GM19238 (cell line): ENCODE results near the gene ACAP1.
"Not testable (repeated sequence)": the region's sequence is repeated elsewhere in the genome, so short reads cannot be mapped to it uniquely, and the experiment has no call there.

Source experiments
- DNase-seq: peaks from one replicate; pipeline ENCODE4 v3.0.0; 2011; ENCODE audit warnings: low spot score; ENCODE audit not compliant: insufficient read length

Gene ACAP1

DNA sequence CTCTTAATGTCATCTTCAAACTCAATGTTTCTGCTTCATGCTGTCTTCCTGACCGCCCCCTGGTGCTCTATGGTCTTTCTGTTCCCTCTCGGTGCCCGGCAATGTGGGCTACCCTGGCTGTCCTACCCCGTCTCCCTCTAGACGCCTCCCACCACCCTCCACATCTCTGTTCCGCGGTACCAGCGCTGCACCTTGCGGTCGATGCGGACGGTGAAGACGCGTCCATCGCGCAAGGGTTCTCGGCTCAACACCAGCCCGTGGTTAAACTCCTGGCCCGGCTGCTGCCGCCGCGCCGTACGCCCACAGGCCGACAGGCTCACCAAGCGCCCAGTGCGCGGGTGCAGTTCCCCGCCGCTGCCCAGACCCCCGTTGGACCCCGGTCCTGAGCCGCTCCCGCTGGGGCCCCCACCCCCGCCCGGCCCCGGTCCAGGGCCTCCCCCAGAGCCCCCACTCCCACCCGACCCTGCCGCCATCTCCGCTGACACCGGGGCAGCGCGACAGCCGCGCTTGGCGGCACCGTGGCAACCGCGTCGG, 7.4 kb upstream of the ACAP1 start, which contains the start of gene NEURL4:
Gene NEURL4, minus strand, starts transcription at position 496 of the 534 bp plus-strand sequence. Its CDS starts 23 bp downstream, at position 473.
- peak; percentile 61 for DNase-seq

DNA sequence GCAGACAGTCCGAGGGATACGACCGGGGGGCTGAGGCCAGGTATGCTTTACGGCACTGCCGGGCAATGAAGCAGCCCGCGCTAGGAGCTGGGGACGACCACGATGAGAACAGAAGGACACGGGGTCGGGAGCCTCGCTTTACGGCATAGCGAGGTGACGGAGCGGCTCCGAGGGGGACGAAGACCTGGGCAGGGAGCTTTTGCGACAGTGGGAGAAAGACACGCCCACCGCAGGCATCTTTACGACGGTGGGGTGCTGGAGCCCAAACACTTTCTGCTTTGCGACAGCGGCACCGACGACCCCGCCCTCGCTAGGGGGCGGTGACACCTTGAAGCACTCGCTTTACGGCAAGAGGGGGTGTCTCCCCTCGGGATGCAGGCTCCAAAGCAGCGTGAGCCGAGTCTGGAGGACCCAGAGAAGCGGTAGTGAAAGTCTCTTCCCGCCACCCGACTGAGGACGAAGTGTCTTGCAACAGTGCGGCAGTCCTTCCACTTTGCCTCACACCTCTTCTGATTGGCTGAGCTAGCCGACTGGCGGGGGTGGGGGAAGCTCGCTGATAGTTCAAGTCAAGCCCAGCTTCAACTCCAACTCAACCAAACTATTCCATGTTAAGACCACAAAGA, 6.8 kb upstream of the ACAP1 start:
- DNase-seq: peak; percentile 97

DNA sequence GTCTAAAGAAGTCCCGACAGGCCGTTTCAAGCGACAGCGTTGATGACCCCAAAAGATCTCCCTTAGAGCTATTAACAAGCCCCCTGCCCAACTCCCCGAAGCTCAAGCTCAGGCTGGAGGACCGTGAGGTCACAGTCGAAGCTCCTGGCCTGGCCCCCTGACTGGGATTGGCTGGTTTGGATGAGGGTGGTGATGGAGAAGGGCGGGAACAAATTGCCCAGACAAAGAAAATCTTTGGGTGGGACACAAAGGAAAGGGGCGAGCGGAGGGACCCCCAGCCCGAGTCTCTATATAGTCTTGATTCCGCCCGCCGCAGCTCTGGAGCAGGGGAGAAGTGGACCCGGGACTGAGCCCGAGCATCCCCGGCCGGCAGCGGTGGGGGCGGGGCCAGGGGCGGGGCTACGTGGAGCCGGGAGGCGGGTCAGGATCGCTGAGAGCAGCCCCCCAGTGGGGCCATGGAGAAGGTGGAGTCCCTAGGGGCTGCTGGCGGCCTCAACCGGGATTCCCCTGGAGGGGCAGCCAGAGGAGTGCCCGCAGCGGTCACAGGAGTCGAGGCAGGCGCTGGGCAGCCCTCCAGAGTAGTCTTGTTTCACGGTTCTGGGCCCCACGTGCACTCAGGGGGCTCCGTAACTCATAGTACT, 6.2 kb upstream of the ACAP1 start:
- DNase-seq: peak; percentile 87

DNA sequence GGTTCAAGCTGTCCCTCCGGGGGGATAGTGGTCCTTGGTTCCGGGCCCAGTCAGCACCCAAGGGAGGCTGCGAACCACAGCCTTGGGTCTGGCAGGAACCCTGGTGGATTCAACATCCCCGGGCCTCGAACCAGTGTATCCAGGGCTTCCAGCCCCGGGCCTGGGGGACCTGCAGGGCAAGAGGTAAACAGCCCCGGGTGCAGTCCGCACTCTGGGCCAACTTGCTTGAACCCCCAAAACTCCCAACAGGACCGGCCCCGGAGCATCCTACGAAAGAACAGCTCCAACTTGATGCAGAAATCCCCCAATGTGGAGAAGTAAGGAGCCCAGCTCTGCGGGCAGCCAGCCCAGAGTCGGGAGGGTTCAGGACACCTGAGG, 5.7 kb upstream of the ACAP1 start:
- no peak for DNase-seq

DNA sequence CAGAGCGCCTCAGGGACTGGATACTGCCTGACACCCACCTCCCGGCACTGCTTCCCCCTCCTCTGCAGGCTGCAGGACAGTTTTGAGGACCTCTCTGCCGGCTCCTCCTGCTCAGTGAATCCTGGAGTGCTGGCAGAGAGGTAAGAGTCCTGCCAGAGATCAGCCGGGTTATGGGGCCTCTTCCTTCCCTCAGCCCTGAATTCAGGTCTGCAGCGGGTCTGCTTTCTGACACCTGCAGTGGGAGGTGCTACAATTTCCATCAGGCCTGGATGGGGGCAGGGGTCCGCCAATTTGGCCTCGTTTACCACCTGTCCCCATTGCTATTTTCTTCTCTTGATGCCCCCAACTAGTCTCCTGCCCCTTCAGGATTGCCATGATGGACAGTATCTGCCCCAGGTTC, 4.2 kb upstream of the ACAP1 start:
- no peak for DNase-seq

DNA sequence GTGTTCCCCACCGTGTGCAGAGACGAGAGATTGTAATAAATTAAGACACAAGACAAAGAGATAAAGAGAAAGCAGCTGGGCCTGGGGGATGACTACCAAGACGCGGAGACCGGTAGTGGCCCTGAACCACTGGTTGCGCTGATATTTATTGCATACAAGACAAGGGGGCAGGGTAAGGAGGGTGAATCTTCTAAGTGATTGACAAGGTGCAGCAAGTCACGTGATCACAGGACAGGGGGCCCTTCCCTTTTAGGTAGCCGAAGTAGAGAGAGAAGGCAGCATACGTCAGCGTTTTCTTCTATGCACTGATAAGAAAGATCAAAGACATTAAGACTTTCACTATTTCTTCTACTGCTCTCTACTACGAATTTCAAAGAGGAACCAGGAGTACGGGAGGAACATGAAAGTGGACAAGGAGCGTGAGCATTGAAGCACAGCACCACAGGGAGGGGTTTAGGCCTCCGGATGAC, 3.7 kb upstream of the ACAP1 start:
- DNase-seq: not testable (repeated sequence)

DNA sequence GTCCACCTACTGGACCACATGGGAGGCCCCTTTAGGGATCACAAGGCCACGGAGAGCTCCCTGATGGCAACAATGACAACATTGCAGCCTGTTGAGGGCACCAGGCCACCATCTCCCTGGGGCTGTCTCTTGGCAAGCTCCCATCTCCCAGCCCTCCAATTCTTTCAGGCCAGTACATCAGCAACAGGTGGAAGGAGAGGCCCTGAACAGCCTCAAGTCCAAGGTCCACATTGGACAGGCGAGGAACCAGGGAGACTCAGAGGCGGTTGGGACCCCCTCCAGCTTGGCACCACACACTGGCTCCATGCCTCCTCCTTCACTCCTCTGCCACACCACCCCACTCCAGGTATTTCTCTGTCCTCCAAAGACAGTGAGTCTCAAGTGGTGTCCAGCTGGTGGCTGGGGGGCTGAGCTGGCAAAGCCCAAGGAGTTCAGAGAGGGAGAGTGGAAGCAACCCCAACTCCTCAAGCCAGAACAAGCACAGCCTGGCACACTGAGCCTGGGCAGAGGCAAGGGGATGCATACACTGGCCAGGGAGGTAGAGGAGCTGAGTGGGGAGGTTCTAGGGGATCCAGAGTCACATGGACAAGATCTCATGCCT, 1.3 kb upstream of the ACAP1 start:
- DNase-seq: no peak

DNA sequence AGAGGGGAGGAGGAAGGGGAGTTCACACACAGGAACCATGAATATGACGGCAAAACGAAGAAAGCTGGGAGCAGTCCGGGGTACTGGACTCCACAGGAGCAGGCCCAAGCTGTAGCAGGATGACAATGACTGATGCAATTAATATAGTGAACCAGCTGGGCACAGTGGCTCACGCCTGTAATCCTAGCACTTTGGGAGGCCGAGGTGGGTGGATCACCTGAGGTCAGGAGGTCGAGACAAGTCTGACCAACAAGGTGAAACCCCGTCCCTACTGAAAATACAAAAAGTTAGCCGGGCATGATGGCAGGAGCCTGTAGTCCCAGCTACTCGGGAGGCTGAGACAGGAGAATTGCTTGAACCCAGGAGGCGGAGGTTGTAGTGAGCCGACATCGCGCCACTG, 564 bp upstream of the ACAP1 start:
- DNase-seq: not testable (repeated sequence)

DNA sequence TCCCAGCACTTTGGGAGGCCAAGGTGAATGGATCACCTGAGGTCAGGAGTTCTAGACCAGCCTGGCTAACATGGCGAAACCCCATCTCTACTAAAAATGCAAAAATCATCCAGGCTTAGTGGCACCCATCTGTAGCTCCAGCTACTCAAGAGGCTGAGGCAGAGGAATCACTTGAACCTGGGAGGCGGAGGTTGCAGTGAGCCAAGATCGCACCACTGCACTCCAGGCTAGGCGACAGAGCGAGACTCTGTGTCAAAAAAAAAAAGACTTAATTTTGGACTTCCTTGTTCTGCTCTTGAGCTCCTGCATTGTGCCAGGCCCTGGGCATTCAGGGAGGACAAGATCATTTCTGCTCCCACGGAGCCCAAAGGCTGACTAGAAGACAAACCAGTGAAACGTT, 1.3 kb downstream of the ACAP1 start:
- DNase-seq: not testable (repeated sequence)

DNA sequence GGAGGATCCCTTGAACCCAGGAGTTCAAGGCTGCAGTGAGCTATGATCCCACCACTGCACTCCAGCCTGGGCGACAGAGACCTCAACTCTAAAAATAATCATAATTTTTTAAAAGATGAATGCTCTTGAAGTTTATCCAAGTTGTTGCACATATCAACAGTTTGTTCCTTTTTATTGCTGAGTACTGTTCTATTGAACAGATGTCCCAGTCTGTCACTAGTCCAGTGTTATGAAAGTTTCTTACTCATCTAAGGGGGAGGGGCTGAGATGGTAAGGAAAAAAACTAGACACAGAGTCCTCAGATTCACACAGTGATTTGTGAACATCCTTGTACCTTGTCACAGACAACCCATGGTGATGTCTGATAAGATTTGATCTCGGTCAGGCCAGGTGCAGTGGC, 3.9 kb downstream of the ACAP1 start:
- DNase-seq: no peak

DNA sequence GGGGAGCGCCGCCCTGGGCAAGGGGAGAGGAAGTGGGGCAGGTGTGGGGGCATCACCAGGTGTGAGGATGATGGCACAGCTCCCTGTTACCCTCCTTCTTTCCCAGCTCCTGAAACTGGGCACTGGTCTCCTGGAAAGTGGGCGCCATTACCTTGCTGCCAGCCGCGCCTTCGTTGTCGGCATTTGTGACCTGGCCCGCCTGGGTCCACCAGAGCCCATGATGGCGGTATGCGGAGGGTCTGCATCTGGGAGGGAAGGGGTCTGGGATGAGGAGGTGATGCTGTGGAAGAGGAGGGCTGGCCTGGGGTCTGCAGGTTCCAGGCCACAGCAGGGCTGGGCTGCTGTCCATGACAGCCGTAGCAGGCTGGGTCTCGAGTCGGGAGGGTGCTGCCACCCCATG, 5.5 kb downstream of the ACAP1 start:
- DNase-seq: no peak

DNA sequence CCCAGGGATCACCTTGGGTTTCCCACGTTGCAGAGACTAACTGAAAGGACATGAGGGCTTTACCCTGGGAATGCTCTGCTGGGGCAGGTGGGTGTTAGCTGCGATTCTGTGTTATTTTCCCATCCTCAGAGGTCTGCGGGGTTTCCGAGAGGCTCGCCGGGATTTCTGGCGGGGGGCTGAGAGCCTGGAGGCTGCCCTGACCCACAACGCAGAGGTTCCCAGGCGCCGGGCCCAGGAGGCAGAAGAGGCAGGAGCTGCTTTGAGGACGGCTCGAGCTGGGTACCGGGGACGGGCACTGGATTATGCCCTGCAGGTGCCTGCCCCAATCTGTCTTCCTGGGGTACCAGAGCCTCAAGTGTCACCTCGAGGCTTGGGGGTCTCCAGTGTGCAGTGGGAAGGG, 6.9 kb downstream of the ACAP1 start:
- no peak for DNase-seq

DNA sequence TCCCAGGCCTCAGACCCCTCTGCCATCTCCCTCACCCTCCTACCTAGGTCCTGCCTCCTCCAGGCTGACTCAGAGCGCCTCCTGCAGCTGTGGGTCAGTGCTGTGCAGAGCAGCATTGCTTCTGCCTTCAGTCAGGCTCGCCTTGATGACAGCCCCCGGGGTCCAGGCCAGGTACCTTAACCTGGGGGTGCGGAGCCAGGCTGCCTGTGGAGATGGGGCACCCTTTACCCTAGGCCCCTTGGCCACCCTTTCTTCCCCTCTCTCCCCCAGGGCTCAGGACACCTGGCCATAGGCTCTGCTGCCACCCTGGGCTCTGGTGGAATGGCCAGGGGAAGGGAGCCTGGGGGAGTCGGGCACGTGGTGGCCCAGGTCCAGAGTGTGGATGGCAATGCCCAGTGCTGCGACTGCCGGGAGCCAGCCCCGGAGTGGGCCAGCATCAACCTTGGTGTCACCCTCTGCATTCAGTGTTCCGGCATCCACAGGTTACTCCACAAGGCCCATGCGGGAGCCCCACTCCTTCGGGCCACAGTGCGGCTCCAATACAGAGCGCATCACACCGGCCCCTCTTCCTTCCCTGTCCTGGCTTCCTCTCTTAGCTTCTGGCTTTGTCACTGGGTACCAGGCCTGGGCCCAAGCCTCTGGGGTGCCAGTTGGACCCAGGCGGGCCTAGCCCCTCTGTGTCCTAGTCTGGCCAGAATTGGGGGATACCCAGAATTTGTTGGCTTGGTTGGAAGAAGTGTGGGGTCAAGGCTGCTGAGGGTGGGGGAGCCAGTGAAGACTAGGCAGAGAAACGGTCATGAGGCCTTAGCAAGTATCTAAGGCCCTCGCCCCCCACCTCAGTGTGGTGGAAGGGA, 10.7 kb downstream of the ACAP1 start:
- no peak for DNase-seq

DNA sequence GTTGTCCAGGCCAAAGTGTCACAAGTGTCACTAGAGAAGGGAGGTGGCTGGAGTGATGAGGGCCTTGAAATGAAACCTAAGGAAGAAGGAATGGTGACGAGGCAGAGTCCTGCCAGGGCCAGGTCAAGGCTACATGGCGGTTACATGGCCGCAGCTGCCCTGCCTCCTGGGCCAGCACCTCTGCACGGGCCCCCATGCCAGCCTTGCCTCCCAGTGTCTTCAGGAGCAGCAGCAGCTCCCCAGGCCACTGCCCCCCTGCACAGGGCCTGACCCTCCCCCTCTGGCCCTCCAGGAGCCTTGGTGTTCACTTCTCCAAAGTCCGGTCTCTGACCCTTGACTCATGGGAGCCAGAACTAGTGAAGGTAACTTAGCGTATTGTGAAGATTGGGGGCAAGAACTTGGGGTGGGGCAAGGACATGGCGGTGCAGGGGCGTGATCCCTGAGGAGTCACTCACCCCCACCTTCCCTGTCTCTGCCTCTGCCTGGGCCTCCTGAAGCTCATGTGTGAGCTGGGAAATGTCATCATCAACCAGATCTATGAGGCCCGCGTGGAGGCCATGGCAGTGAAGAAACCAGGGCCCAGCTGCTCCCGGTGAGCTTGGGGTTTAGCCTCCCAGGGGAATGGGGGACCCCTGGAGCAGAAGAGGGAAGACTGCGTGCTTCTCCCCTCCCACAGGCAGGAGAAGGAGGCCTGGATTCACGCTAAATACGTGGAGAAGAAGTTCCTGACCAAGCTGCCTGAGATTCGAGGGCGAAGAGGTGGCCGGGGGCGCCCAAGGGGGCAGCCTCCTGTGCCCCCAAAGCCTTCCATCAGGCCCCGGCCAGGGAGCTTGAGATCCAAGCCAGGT, 11.5 kb downstream of the ACAP1 start:
- DNase-seq: no peak

DNA sequence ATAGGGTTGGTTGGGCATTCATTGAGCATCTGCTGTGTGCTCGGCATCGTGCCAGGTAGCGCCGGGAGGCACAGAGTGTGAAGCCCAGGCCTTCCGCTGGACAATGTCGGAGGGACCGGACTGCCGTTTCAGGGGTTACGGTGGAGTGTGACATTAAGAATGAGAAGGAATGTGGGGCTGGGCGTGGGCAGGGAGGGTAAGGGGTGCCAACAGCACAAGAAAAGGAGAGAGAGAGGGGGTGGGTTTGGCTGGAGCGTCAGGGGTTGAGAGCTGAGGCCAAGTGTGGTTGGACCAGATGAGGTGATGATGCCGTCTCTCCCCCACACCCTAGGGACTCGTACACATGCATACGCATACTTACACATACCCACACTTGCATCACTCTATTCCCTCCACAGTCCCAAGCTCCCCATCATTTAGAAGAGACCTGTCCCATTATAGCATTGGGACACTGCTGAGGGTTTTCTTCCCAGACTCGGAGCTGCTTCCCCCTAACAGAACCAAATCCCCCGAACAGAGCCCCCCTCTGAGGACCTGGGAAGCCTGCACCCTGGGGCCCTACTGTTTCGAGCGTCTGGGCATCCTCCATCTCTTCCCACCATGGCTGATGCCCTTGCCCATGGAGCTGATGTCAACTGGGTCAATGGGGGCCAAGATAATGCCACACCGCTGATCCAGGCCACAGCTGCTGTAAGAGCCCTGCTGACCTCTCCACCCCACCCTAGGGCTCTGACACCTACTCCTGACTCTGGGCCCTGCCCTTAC, 12.3 kb downstream of the ACAP1 start:
- DNase-seq: no peak

DNA sequence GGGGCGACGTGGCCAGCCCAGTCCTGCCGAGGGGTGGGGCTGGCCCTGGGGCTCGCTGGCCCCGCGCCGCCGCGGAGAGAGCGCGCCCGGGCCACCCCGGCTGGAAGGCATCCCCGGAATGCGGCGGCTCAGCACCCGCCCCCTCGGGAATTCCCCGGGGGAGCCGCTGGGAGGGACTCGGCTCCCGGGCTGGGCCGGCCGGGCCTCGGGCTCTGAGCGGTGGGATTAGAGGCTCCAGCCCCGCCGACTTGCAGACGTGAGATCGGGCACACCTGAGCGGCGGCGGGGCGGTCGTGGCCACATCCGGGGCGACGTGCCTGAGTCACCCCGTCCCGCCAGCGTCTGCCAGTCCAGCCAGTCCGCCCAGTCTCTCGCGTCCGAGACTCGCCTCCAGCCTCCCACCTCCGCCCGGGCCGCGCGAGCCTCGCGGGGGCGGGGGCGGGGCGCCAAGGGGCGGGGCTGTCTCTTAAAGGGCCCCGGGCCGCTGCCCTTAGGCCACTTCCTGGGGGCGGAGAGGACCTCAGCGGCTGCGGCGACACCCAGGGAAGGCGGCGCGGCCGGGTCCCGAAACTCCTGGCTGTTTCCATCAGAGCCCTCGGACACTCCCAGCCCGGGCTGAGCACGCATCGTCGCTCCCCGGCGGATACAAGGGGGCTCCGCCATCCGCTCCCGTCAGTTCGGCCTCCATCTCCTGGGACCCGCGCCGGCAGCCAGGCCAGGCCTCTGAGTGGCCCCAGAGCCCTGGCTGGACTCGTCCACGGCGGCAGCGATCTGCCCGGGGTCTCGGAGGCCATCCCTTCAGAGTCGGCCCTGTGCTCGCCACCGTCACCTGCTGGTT, 15.6 kb downstream of the ACAP1 start, which contains the start of gene KCTD11:
Gene KCTD11, plus strand, starts transcription at position 498 of the 838 bp plus-strand sequence.
- DNase-seq: peak; percentile 93

DNA sequence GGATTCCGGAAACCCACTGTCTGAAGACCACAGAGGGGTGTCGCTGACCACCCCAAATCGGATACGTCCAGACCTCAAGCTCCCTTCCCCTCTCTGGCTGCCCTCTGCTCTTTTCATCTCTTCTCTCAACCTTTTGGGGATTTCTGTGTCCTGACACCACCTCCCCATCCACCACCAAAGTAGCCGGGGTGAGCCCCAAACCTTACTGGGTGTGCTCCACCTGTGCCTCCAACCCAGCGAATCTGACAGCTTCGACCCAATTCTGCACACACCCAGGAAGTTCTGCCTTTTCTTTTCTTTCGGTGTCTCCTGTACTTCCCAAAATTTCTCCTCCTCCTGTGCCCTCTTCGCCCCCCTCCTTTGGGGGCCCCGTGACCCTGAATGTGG, 16.2 kb downstream of the ACAP1 start:
- no peak for DNase-seq

DNA sequence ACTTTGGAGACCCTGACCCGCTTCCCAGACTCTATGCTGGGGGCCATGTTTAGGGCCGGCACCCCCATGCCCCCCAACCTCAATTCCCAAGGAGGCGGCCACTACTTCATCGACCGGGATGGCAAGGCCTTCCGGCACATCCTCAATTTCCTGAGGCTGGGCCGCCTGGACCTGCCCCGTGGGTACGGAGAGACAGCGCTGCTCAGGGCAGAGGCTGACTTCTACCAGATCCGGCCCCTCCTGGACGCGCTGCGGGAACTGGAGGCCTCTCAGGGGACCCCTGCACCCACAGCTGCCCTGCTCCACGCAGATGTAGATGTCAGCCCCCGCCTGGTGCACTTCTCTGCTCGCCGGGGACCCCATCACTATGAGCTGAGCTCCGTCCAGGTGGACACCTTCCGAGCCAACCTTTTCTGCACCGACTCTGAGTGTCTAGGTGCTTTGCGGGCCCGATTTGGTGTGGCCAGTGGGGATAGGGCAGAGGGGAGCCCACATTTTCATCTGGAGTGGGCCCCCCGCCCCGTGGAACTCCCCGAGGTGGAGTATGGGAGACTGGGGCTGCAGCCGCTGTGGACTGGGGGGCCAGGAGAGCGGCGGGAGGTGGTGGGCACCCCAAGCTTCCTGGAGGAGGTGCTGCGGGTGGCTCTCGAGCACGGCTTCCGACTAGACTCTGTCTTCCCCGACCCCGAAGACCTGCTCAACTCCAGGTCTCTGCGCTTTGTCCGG, 16.7 kb downstream of the ACAP1 start:
- no peak for DNase-seq
